GM21390 (cell line): Measurements from ENCODE around the gene ATP6V1F.

Source experiments
- ATAC-seq: cut with Tn5 transposase; IDR thresholded peaks from one replicate; pipeline ENCODE4 v1.9.1; 2021; ENCODE audit not compliant: unreplicated experiment

The ATP6V1F gene, protein sequence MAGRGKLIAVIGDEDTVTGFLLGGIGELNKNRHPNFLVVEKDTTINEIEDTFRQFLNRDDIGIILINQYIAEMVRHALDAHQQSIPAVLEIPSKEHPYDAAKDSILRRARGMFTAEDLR

DNA sequence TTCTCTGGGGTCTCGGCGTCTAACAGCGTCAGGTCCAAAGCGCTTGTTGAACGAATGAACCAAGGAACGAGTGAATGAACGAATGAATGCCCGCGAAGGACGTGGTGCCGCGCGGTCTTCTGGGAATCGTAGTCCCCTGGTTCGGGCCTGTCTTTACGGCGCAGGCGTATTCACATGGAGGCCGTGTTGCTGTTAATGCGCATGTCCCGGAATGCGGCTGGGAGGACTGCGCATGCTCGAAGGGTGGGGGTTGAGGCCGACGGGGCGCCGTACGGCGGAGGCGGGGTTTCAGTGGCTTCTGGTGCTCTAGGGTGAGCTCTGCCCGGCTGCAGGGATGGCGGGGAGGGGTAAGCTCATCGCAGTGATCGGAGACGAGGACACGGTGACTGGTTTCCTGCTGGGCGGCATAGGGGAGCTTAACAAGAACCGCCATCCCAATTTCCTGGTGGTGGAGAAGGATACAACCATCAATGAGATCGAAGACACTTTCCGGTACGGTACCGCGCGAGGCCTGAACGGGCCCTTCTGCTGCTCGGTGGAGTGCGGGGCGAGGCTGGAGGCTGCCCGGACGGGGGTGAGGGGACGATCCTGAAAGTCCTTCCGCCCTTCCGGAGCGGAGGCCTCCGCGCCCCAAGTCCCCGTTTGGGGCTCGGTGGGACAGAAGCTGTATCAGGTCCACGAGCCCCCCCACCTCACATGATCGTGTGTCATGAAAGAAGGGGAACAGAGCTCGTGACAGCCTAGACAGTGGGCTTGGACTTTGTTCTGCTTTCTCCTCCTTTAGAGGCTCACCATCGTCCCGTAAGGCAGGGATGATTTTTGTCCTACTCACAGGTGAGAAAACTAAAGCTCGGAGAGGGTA is at the start of gene ATP6V1F:
Gene ATP6V1F (plus strand): TSS at position 286 of the 862 bp plus-strand sequence. CDS start 49 bp downstream, at position 335.
- ATAC-seq, result peak; percentile 78

DNA sequence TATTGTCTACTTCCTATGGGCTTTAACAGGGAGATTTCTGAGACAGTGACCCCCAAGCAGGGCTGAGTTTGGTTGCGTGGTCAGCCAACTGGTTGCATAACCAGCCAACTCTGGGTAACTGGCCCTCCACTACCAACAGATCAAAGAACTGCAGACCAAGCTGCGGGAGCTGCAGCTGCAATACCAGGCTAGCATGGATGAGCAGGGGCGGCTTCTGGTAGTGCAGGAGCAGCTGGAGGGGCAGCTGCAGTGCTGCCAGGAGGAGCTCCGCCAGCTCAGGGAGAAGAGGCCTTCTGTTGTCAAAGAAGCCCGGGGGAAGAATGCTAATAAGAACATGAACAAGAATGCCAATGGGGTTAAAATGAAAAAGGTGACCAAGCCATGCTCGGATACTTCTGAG is 48.2 kb upstream of the ATP6V1F start:
- no peak for ATAC-seq

DNA sequence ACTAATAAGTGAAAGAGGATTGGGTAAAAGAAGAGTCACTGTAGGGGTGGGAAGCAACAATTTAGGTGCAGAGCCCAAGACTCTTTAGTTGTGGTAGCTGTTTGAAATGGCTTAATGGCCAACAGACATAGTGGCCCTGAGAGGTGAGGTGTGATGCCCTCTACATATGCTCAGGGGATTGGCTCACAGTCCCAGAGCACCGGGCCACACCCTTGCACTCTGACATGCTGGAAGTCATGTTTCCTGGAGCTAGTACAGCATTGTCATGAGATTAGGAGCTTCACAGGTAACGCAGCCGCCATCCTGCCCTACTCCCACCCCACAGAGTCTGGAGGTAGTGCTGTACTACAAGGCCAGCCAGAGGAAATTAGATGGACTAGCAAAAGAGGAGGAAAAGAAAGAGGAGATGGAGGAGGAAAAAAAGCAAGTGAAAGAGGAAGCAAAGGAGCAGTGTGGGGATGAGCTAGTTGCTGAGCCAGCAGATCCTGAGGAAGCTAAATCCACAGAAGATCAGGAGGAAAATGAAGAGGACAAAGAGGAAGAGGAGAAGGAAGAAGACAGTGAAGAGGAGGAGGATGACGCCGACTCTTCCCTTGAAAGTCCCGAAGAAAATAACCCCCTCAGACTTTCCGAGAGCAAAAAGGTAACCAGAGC is 47.2 kb upstream of the ATP6V1F start:
- no peak for ATAC-seq

DNA sequence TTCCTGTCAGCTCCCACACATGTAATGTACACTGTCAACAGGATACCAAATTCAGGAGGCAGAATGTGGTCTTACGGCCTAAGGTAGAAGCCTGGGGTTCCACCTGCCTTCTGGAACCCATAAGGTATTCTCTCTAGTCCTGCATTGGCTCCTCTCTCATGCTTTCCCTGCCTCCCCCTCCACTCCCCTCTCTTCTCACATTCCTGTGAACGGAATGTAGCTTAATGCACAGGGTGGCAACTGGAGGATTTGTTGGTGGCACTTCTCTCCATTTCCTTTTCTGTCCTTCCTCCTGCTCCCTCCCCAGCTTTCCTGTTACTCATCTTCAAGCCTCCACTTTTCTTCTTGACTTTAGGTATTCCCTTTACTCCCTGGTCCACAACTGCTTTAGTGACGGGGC is 44.0 kb upstream of the ATP6V1F start:
- no peak for ATAC-seq

DNA sequence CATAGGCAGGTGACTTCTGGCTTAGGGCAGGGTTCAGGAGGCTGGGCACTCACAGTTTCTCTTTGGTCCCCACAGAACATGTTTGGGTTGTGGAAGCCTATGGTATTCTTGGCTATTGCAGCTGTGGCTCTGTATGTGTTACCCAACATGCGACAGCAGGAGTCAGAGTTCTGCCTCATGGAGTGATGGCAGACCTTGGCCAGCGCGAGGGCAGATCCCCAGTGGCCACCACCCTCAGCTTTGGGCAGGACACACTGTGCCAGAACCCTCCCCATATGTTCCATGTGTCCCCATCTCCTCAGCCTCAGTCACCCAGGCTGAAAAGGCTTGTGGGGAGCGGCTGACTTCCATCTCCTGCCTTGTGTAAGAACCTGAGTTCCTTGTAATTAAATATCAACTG is 40.9 kb upstream of the ATP6V1F start:
- no peak for ATAC-seq

DNA sequence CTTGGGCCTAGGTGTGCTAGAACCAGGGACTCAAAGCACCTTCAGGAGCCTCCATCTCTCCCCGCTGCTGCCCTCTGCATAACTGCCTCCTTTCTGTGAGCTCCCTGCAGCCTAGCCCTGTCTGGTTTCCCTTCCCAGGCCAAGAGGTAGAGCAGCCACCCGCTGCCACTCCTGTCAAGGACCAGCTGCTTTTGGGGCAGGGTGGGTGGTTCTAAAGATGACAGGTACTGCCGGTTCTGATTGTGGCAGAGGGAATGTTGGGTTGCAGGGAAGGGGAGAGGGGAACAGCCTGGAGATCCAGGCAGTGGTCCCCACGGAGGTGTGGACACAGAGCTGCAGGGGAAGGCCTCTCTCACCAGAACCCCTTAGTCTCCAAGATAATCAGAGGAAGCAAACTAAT is 36.1 kb upstream of the ATP6V1F start:
- ATAC-seq, result no peak

DNA sequence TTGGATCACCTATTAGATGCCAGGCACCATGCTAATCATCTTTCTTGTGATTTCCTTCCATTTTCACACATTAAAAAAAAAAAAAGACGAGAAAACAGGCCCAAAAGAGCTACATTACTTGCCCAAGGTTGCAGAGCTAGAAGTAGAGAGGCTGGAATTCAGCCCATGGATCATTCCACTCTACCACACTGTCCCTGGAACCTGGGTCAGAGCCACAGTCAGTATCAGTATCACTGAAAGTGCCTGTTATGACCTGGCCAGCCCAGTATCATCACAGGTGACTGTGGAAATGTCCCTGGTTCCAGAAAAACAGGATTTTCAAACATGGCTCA is 35.8 kb upstream of the ATP6V1F start:
- no peak for ATAC-seq

DNA sequence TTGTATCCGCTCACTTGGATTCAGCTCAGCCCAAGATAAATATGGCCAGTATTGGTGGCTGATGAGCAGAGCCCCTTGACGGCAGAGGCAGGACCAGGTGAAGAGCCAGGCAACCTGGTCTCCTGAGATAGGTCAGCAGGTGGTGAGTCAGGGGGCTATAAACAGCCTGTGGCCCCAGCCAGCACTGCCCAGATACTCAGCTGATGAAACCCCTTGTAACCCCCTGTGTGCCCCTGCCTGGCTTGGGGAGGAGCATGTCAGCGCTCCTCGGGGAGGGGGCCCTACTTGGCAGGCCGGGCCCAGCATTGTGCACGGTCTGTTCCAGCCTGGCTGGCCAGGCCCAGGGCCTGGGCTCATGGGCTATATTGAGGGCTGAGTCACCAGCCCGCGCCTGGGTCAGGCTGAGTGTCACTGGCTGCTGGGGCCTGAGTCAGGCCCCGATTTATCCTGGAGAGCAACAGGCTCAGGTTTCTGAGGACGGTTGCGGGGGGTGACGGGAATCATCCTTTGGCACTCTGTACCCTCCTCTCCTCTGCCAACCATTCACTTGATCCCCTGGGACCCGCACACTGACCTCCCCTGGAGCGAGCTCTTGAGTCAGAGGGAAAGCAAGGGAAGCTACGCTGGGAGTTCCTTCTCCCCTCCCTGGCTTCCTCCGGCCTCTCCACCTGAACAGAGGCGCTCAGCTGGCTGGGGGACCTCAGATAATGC is 35.3 kb upstream of the ATP6V1F start:
- no peak for ATAC-seq

DNA sequence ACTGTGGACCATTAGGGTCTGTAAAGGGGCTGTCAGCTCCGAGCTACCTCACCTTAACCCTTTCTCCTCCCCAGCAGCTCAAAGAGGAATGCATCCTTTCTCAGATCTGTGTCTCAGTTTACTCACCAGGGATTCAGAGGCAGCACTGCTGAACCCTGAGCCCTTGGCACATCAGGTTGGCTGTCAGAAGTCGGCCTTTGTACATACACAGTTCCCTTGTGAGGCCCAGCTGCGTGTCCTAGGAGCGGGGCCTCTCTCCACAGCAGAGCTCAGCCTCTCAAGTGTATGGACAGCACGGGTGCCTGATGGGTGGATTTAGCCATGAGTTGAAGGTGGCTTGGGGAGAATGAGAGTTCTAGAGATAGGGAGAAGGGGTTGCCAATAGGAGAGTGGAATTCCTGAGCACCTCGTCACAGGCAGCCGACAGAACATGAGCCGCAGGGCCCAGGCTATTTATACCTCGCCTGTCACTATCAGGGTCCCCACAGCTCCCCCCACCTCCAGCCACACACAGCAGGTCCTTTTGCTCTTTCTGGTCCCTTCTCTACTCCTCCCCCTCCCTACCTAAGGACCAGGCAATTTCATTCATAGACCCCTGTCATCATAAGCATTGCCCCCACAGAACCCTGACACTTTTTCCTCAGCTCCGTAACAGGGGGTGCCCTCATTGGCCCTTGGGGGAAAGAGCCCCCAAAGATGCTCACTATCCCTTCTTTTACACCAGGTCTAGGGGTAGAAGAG is 34.5 kb upstream of the ATP6V1F start:
- ATAC-seq, result no peak

DNA sequence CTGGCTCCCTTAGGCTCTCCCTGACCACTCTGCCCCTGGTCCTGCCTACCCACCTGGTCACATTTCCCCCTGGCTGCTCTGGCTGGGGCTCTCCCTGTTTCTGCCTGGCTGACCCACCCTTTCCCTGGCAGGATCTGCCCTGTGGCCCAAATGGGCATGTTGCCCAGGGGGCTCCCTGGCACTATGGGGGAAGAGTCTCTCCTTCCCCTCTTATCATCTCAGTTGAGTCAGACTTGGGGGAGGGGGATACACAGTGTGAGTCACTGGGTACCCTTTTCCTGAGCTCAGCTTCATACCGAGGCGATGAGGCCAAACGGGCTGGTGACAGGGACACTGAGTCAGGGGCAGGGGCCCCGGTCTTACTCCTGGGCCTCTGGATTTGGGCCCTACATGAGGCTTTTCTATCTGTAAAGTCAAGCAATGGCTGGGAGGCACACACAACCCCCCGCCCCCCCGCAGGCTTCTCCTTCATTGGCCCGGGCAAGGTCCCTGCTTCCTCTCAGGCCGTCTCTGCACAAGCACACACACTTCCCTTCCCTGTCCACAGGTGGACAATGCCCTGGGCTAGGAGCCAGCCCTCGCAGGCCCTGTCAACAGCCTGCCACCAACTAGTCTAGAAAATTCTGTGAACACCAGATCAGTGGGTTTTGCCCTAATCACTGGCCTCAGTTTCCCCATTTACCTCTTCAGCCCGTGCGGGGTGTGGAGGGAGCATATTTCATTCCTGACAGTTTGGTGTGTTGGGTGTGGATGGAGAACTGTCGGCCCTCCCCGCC is 33.1 kb upstream of the ATP6V1F start:
- no peak for ATAC-seq

DNA sequence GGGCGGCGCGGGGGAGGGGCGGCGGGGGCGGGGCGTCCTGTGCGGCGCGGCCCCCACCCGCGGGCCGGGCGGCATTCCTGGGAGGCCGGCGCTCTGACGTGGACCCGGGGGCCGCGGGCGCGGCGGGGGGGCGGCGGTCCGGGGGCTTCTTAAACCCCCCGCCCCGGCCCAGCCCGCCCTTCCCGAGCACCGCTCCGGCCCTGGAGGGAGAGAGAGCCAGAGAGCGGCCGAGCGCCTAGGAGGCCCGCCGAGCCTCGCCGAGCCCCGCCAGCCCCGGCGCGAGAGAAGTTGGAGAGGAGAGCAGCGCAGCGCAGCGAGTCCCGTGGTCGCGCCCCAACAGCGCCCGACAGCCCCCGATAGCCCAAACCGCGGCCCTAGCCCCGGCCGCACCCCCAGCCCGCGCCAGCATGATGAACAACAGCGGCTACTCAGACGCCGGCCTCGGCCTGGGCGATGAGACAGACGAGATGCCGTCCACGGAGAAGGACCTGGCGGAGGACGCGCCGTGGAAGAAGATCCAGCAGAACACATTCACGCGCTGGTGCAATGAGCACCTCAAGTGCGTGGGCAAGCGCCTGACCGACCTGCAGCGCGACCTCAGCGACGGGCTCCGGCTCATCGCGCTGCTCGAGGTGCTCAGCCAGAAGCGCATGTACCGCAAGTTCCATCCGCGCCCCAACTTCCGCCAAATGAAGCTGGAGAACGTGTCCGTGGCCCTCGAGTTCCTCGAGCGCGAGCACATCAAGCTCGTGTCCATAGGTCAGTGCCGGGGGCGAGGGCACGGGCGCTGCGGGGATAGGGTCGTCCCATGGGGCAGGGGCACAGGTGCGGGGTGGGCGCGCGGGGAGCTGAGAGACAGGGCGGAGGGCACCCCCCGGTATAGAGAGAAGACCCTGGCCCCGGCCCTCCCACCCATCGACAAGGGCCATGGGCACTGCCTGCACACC is 32.2 kb upstream of the ATP6V1F start, which contains the start of gene FLNC:
Gene FLNC (plus strand): TSS at position 176 of the 947 bp plus-strand sequence. CDS start 232 bp downstream, at position 408.
- ATAC-seq, result no peak

DNA sequence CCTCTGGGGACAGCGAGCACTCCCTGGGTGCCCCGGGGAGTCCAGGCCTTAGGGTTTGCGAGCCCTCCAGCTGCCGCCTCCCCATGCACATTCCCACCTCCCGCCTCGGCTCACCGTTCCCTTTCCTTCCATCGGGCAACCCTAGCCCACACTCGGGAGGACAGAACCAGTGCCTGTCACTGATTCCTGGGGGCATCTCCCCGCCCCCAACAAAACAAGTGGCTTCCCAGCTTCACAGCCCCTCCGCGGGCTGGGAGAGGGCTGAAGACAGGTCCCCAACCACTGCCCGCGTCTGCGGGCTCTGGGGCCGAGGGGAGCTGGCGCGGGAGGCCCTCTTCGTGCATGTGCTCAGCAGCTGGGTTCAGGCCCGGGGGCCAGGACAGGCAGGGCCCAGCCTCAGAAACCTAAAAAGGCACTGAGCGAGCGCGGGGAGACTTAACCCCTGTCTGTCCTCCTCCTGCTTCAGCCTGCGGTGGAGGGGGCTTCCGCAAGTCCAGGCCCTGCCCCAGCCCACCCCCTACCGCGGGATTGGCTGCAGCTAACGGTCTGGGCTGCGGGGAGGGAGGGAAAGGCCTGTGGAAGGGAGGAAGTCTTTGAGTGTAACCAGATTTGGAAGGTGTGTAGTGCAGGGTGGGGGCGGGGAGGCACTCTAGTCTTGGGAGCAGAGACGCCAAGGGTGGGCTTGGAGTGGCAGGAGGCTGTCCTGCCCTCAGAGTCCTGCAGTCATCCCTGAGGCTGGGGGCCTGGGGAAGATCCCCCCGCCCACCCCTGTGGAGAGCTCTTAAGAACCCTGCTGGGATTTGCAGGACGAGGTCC is 31.3 kb upstream of the ATP6V1F start:
- no peak for ATAC-seq

DNA sequence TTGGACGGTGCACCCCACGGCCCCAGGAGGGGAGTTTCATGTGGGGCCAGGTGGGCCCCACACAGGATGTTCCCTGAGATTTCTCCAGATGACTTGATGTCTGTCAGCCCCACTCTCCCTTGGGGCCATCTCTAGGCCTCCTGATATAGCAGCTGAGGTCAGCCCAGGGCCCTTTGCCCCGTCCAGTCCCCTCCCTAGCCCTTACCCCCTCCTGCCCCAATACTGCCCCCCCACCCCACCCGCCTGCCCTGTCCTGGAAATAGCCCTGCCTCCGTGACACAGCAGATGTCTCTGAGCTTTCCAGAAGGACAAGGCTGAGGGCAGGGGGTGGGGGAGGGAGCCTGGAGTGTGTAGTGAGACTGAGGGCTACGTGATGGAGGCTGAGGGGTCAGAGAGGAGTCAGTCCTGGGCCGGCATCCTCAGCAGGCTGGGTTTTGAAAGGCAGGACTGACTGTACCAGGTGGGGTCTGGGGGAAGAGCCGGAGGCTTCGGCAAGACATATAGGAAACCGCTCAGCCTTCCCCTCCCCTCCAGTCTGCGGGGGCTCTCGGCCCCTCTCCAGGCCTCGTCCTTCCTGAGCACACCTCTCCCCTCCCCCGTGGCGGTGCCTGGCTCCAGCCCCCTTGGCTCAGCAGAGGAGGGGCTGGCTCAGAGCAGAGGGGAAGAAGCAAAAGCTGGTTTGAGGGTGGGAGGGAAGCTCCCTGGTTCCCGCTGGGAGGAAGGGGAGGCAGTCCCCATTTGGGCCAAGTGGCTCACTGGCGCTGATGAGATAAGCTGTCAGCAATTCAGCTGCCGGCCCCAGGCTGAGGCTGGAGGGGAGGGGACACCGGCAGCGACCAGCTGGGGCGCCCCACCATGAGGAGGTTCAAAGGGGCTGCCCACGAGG is 30.4 kb upstream of the ATP6V1F start:
- no peak for ATAC-seq

DNA sequence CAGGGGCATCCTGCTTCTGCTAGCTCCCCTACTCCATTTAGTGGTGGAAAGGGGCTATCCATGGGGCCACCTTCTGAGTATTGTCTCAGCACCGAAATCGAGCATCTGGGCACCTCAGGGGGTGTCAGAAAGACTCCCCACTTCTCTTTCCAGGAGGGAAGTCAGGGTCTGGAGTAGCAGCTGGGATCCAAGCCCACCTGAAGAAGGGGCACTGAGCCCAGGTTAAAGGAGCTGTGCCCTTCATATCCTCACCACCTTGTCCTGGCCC is 29.8 kb upstream of the ATP6V1F start:
- ATAC-seq, result no peak

DNA sequence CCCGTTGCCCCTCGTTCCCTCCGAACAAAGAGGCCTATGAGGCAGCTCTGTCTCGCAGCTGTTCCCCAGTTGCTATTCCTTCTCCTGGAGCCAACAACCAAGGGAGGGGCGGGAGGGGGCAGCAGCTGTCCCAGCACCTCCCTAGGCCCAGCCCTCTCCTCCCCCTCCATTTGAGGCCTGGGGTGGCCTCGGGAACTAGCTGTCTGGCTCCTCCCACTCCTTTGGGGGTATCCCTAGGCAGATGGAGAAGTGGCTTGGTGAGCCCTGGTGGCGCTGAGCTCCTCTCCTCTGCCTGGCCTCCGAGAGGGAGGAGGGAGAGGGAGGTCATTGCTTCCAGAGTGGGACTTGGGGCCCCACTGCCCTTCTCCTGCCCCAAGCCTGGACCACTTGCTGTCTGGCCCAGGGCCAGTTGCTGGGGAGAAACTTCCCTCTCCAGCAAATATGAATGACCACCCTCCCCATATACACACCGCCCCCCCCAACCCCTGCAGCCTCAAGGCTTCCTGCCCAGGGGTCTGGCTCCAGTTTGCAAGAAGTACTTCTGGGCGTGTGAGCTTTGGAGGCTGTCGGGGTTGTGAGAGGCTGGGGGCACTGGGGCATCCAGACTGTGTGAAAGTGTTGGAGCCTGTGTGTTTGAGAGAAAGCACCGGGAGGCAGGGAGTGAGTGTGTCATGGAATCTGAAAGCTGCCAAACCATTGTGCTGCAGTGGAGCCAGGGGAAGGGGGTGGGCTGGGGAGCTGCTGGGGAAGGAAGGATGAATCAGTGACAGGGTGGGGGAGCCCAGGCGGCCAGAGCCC is 29.3 kb upstream of the ATP6V1F start:
- no peak for ATAC-seq

DNA sequence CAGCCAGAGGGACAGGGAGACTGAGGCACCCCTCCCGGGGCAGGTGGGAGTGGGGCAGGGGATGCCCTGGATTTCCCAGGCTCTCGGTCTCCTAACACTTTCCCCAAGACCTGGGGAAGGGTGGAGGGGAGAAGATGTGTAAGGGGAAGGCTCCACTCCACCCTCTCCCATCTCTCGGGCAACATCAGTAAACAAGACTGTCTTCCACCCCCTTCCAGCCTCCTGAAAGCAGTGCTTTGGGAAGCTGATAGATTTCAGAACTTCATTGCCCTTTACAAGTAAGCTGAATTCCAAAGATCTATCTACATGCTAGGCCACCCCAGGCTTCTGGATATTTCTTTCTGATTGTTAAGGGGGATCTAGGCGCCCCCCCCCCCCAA is 28.7 kb upstream of the ATP6V1F start:
- ATAC-seq, result no peak
